HG02870 (cell line): ENCODE results near the gene FLT1.

Experiments used
- ATAC-seq: cut with Tn5 transposase; IDR thresholded peaks from one replicate; pipeline ENCODE4 v1.9.1; 2021; ENCODE audit warnings: mild to moderate bottlenecking, moderate library complexity; ENCODE audit not compliant: unreplicated experiment

FLT1 gene

DNA sequence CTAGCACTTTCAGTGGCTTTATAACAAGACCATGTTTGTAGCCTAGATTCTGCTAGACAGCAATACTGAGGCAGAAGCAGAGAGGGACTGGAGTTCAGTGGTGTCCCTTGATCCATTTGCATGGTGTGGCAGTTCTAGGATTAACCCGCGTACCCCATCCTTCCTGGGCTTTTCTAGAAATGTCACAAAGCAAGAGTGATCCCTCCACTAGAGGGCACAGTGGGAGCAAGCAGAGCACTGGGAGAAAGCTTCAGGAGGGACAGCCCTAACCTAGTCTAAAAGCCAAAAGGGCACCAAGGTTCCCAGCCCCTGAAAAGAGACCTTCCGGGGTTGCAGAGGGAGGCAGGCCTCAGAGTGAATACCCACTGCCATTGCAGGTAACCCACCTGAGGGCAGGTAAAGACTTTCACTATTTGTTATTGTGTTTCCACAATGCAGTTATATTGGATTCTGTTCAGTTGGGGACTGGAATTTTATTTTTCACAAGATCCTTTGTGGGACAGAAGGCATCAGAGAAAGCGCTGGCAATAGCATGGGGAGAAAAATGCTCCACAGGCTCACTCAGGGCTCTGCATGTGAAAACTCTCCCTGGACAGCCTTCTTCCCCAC is 170.6 kb downstream of the FLT1 start:
- ATAC-seq, result peak; percentile 54

DNA sequence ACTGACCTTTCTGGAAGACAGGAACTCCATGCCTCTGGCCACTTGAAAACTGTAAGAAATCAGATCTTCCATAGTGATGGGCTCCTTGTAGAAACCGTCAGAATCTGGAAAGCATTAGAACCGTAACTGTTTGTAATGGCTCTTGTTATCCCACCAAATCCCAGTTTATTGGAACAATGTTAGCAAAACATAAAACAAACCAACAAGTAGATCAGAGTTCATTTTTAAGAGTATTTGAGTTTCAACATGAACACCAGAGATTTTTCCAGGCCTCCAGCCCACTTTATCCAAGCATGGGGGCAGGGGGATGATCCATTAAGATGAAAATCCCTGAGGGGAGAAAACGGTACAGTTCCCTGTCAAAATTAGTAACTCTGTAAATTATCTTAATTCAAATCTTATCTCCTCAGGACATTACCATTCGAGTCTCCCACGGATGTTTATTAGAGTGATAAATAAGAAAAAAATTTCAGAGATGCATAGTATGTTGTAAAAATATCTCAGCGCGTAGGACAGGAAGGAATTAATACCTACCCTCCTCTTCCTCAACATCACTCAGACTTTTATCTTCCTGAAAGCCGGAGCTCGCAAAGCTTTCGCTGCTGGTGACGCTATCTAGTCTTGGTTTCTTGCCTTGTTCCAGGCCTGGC is 172.5 kb downstream of the FLT1 start:
- no peak for ATAC-seq

- no peak for ATAC-seq
Measured at GRCh38 chr13:28321756-28322155, 173.2 kb downstream of the FLT1 start.

DNA sequence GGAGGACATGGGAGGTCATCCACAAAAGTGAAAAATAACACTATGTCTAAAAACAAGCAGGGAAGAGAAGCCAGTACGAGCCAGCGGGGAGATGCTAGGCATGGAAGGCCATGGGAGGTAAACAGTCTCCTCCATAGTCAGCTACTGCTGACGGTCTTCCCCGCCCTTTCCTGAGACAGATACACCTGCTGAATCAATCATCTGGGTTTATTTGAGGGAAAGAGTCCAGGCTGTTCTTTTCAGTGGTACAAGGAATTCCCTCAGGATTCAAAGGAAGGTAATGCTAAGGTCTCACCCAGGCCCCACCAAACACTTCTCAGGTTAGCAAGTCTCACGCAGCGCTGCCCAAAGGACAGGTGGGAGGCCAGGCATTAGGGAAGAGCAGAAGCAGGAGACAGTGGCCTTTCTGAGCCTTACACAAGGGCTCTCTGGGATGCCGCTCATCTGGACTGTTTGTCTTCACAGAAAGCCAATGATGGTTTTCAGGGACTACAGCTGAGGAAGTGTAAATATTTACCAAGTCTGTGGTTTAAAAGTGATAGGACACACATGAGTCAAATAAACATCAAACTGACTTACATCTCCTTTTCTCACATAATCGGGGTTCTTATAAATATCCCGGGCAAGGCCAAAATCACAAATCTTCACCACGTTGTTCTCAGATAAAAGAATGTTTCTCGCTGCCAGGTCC is 173.9 kb downstream of the FLT1 start:
- ATAC-seq, result no peak

DNA sequence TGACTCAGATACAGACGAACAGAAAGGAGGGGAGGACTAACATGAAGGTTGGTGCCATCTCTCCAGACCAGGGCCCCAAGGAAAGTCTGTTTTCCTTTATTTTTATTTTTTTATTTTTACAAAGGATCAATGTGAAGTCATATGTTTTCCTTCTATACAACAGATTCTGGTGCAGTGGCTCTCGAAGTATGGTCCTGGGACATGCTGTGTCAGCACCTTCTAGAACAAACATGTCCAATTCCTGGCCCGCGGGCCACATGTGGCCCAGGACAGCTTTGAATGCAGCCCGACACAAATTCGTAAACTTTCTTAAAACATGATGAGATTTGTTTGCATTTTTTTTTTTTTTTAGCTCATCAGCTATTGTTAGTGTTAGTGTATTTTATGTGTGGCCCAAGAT is 174.7 kb downstream of the FLT1 start:
- no peak for ATAC-seq

DNA sequence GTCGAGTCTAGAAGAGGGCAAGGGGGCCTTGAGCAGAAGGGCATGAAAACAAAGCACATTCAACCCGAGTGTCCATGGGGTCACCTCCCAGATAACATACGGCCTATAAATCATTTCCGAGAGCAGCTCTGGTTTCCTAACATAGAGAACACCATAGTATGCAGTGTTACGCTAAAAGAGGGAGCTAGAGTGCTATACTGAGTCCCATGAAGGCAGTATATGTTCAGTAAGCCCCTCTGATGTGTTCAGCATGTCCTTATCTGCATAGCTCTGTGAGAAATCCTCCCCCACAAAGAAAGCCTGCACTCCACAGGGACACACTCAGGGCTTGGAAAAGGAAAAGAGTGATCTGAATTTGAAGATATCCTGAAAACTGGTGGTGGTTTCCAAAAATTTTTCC is 175.4 kb downstream of the FLT1 start:
- ATAC-seq, result no peak

GRCh38 chr13:28318496-28318895 is 176.4 kb downstream of the FLT1 start:
- ATAC-seq, result no peak

DNA sequence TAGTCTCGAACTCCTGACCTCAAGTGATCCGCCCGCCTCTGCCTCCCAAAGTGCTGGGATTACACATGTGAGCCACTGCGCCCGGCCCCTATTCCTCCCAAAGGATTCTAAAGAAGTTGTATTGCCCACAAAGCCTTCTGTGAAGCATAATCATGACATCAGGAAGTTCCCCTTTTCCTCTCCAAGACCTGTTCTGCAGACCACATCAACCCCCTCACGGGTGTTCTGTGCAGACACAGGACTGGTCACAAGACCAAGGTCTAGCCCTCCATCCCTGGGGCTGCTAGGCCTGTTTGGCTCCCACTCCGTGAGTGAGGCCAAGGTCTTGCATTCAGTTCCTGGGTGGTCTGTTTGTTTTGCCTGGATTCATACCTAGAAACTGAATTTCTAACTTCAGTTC is 178.1 kb downstream of the FLT1 start:
- no peak for ATAC-seq

GRCh38 chr13:28316129-28316528 is 178.8 kb downstream of the FLT1 start:
- ATAC-seq, result no peak

DNA sequence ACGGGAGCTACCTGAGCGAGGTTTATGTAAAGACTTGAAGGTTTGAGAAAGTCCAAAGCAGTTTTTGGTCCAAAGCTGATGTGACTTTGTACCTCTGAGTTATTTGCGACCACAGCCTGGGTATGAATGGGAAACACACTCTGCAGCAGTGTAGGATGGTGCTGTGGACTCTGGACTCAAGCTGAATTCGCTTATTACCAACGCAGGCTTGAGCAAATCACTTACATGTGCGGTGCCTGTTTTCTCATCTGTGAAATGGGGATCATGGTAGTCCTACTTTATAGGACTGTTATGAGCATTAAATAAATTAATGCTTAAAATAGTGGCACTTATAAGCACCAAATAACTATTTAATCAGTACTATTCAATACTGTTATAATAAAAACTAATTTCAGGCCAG is 180.0 kb downstream of the FLT1 start:
- no peak for ATAC-seq

DNA sequence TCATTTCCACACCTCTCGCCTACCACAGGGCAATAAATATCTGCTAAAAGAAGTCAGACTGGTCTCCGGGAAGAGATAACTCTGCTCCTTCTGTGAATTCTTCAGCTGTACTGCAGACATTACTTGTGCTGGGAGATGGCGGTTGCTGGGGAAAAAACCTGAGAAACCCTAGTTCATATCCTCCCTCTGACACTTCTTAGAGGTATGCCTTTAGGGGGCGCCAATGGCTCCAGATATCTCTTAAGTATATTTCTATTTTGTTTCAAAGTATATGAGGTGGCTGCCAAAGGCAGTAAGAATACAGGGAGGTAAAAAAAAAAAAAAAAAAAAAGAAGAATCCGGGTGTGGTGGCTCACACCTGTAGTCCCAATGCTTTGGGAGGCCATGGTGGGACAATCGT is 181.3 kb downstream of the FLT1 start:
- ATAC-seq, result no peak

DNA sequence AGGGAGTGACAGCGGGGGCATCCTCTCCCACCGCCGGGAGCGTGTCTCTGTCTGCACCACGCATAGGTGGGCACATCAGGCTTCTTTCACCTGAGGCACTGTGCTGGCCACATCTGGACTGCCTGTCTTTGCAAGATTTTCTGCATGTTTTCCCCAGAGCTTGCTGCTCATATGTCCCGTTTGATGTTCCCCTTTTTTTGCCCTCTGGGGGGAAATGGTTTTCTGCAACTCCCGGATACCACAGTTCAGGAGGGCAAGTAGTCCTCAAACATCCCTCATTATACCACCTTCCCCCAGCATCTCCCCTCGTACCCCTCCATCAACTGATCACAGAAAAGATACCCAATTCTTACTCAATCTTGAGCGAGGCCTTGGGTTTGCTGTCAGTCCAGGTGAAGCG is 188.6 kb downstream of the FLT1 start:
- no peak for ATAC-seq

- no peak for ATAC-seq
Measured at GRCh38 chr13:28301839-28302238, 193.1 kb downstream of the FLT1 start.

DNA sequence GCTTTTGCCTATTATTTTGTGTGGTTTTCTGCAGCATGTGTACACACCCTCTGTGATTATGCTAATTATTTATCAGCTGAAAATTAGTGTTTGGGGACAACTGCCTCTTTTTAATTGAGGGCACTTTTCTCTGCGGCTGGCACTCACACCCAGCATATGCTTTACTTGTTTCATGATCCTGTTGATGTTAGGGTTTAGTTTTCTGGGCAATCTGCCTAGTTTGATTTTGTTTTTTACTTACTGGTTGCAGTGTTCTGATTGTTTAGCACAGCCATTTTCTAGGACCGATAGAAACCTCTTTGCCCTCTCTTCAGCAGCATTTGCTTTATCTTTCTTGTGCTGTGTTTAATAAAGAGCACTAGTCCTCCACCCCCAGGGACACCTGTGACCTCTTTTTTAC is 195.0 kb downstream of the FLT1 start:
- no peak for ATAC-seq

DNA sequence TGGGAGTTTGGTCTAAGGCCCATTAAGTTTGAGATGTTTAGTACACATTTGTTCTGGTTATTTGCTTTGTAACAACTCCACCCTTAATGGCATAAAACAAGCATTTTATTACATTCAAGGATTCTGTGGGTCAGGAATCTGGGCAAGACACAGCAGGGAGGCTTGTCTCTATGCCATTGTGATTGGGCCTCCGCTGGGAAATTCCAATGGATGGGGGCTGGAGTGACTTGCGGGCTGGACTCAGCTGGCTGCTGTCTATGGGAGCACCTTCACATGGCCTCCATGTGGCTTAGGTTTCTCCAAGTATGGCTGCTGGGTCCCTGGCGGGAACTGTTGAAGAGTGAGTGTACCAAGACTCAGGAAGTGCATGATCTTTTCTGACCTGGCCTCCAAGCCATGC is 197.6 kb downstream of the FLT1 start:
- ATAC-seq, result no peak

DNA sequence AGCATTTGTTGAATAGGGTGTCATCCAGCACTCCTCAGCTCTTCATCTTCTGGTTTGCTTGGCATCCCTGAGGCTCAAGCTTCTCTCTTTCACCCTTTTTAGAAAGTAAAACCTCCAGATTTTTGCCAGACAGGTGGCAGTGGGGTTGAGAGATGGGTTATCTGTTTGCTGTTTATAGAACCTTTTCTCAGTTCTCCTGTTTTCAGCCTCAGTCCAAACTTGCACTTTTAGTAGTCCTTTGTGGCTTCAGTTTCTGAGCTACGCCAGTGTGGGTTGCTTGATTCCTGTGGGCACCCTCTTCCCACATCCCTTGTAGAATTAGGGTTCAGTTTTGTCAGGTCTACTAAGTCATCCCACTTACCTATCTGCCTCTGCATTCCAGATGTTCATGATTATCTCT is 208.7 kb downstream of the FLT1 start:
- no peak for ATAC-seq

GRCh38 chr13:28283600-28283999 is 211.3 kb downstream of the FLT1 start:
- no peak for ATAC-seq

DNA sequence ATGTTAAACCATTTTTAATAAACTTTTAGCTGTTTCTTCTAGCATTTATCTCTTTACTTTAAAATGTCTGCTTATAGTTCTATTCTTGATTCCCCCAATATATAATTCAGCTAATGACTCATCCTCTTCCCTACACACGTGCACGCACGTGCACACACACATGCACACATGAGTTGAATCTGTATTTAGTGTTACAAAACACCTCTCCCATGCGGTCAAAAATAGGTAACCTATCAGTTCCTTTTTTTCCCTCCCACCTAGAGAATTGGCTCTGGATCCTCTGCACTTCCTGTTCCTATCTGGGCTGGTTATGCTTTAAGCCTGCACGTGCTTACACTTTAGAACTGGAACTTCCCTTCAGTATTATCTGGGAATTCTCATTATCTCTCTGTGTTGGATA is 212.5 kb downstream of the FLT1 start:
- no peak for ATAC-seq

GRCh38 chr13:28273919-28274318 is 221.0 kb downstream of the FLT1 start:
- ATAC-seq, result no peak

DNA sequence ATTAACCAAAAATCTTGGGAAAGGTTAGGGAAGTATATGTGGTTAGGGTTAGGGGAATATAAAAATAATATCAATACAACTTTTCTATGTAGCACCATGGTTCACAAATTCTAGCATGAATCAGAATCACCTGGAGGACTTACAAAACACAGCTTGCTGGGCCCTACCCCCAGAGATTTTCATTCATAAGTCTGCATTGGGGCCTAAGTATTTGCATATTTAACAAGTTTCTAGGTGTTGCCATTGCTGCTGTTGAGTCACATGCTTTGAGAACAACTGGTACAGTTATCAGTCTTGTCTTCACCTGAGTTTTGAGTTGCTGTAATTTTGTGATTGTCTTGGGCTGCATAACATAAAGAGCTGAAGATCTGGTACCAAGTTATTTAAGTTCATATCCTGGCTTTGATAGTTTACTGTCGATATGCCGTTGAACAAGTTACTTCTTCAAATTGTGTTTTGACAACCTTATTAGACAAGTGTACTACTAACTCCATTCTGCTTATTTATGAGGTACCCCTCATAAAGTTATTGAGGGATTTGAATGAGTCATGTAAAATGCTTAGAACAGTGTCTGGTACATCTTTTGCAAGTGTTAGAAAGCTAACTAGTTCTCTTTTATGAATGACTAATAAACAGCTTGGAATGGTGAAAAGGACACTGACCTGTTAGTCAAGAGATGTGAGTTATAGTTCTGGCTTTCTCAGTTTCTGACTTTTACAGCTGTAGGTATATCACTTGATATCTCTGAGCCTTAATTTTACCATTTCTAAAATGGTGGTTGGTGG is 223.7 kb downstream of the FLT1 start:
- ATAC-seq, result no peak

- ATAC-seq, result peak; percentile 98
Measured at GRCh38 chr13:28268800-28269223, 226.1 kb downstream of the FLT1 start.

DNA sequence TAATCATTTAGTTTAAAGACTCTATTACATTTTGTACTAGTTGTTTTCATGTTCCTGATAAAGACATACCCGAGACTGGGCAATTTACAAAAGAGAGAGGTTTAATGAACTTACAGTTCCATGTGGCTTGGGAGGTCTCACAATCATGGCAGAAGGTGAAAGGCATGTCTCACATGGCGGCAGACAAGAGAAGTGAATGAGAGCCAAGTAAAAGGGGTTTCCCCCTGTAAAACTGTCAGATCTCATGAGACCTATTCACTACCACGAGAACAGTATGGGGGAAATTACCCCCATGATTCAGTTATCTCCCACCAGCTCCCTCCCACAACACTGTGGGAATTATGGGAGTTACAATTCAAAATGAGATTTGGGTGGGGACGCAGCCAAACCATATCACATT is 227.4 kb downstream of the FLT1 start:
- no peak for ATAC-seq
